Stimulated activated CD8-positive, alpha-beta memory T cell treated with anti-CD3 and anti-CD28 coated beads, Interleukin-2, amount 100 ng/mL, for 48 hours (primary cell): ENCODE data around the gene KCTD12.
A peak's percentile ranks its signal among the peaks of the same experiment; 100 is the strongest.
"Not testable (repeated sequence)": the region's sequence is repeated elsewhere in the genome, so short reads cannot be mapped to it uniquely, and the experiment has no call there.

ENCODE experiments used
- DNase-seq, 2 donors: peaks; one replicate each; pipeline ENCODE4 v3.0.0-alpha.2; 2020; ENCODE audit warnings: low read depth in 2 of 2

The KCTD12 gene

GRCh38 chr13:76886292-76887075 is at the start of gene KCTD12:
TSS of gene KCTD12 (minus strand) at chr13:76886405. CDS start at chr13:76886148, 257 bp downstream.
- peak; percentile 52 to 55 for DNase-seq

- no peak for DNase-seq
Measured at GRCh38 chr13:76934671-76935070, 48.5 kb upstream of the KCTD12 start.

- no peak for DNase-seq
Measured at GRCh38 chr13:76932076-76932475, 45.9 kb upstream of the KCTD12 start.

- no peak for DNase-seq
Measured at GRCh38 chr13:76929851-76930374, 43.7 kb upstream of the KCTD12 start.

- no peak for DNase-seq
Measured at GRCh38 chr13:76929320-76929719, 43.1 kb upstream of the KCTD12 start.

- DNase-seq = no peak
Measured at GRCh38 chr13:76928456-76928855, 42.3 kb upstream of the KCTD12 start.

GRCh38 chr13:76927955-76928354 is 41.8 kb upstream of the KCTD12 start:
- DNase-seq = no peak

GRCh38 chr13:76925115-76925514 is 38.9 kb upstream of the KCTD12 start:
- DNase-seq = no peak

- no peak for DNase-seq
Measured at GRCh38 chr13:76921516-76921915, 35.3 kb upstream of the KCTD12 start.

GRCh38 chr13:76917755-76918481 is 31.7 kb upstream of the KCTD12 start:
- not testable (repeated sequence) for DNase-seq

- no peak for DNase-seq
Measured at GRCh38 chr13:76917095-76917494, 30.9 kb upstream of the KCTD12 start.

GRCh38 chr13:76913898-76914297 is 27.7 kb upstream of the KCTD12 start:
- DNase-seq = no peak

GRCh38 chr13:76912476-76912875 is 26.3 kb upstream of the KCTD12 start:
- no peak for DNase-seq

- no peak for DNase-seq
Measured at GRCh38 chr13:76904507-76904906, 18.3 kb upstream of the KCTD12 start.

- peak; percentile 4 to 51 for DNase-seq
Measured at GRCh38 chr13:76903544-76904162, 17.4 kb upstream of the KCTD12 start.

GRCh38 chr13:76899066-76899465 is 12.9 kb upstream of the KCTD12 start:
- DNase-seq = not testable (repeated sequence)

- not testable (repeated sequence) for DNase-seq
Measured at GRCh38 chr13:76897171-76897570, 11.0 kb upstream of the KCTD12 start.

GRCh38 chr13:76894401-76895110 is 8.4 kb upstream of the KCTD12 start:
- DNase-seq = no peak

GRCh38 chr13:76892488-76892887 is 6.3 kb upstream of the KCTD12 start:
- no peak for DNase-seq

- no peak for DNase-seq
Measured at GRCh38 chr13:76890021-76890420, 3.8 kb upstream of the KCTD12 start.

- no peak for DNase-seq
Measured at GRCh38 chr13:76889254-76889653, 3.0 kb upstream of the KCTD12 start.

GRCh38 chr13:76888421-76888820 is 2.2 kb upstream of the KCTD12 start:
- DNase-seq = no peak
